Osteoblast (primary cell): Measurements from ENCODE around the gene LRRC58. TPM values are rescaled to one million over a fixed set of nuclear protein-coding genes. Genes with fewer than 3 reads are reported as not detected.

Experiments
- DNase-seq: peaks from one replicate; pipeline ENCODE4 v3.0.0; 2011; ENCODE audit warnings: low spot score, mixed read lengths; ENCODE audit not compliant: insufficient read length; ENCODE audit errors: missing footprints
- H2AFZ ChIP-seq: 2 replicates; pipeline ENCODE4 v1.6.0; 2011; ENCODE audit warnings: mild to moderate bottlenecking, low read length
- H3K27ac ChIP-seq: 2 replicates; pipeline ENCODE4 v1.5.1; 2011; ENCODE audit warnings: mild to moderate bottlenecking, low read depth, low read length, moderate library complexity
- H3K27me3 ChIP-seq: 2 replicates; pipeline ENCODE4 v1.6.0; 2012; ENCODE audit warnings: mild to moderate bottlenecking, control low read depth, inconsistent platforms, low read length, moderate library complexity; ENCODE audit not compliant: insufficient read depth
- H3K36me3 ChIP-seq: 2 replicates; pipeline ENCODE4 v1.5.1; 2011; ENCODE audit warnings: mild to moderate bottlenecking, low read length, control low read depth, moderate library complexity; ENCODE audit not compliant: insufficient read depth
- H3K4me1 ChIP-seq: 2 replicates; pipeline ENCODE4 v1.5.1; 2011; ENCODE audit warnings: mild to moderate bottlenecking, low read length, control low read depth, moderate library complexity; ENCODE audit not compliant: insufficient read depth
- H3K4me2 ChIP-seq: 2 replicates; pipeline ENCODE4 v1.6.0; 2011; ENCODE audit warnings: mild to moderate bottlenecking, low read length; ENCODE audit not compliant: insufficient read depth
- H3K4me3 ChIP-seq: fragments of 200-600 bp; sonication (generic); 3 replicates; pipeline ENCODE4 v1.5.1; 2012; ENCODE audit warnings: mild to moderate bottlenecking, low read length, inconsistent platforms; ENCODE audit not compliant: insufficient read depth
- H3K79me2 ChIP-seq: 2 replicates; pipeline ENCODE4 v1.6.0; 2012; ENCODE audit warnings: mild to moderate bottlenecking, low read length, control low read depth, inconsistent platforms; ENCODE audit not compliant: insufficient read depth
- H3K9me3 ChIP-seq: 2 replicates; pipeline ENCODE4 v1.5.1; 2011; ENCODE audit warnings: low read depth, low read length, control low read depth
- H4K20me1 ChIP-seq: 2 replicates; pipeline ENCODE4 v1.6.0; 2012; ENCODE audit warnings: mild to moderate bottlenecking, low read length, control low read depth; ENCODE audit not compliant: insufficient read depth
- CTCF ChIP-seq: IDR thresholded peaks from 2 replicates; pipeline ENCODE4 v1.5.1; 2011; ENCODE audit warnings: mild to moderate bottlenecking, low read depth, low read length, moderate library complexity; ENCODE audit errors: extremely low read depth
- total RNA-seq: library from RNA; depleted of rRNA; stranded (reverse); fragments of >200 nt; gene quantifications from 2 replicates; pipeline ENCODE4 v1.2.3, GENCODE V29; 2012

LRRC58 gene
- total RNA-seq, 1 donor = 49.9 TPM

- no peak for DNase-seq
- Histone ChIP-seq H3K4me3 (no peak overlapping the region), H3K79me2 (no peaks in the 10 kb centered on the region), H3K27me3 (peaks cover 35% of the 10 kb centered on the region), H3K4me1 (no peaks in the 10 kb centered on the region), H3K36me3 (no peaks in the 10 kb centered on the region), H2AFZ (no peak overlapping the region), H4K20me1 (no peaks in the 10 kb centered on the region), H3K27ac (no peak overlapping the region), H3K4me2 (no peak overlapping the region), H3K9me3 (no peaks in the 10 kb centered on the region)
- no peak for TF ChIP-seq CTCF
Observed at GRCh38 chr3:120370463-120370862, 21.3 kb upstream of the LRRC58 start.

DNA sequence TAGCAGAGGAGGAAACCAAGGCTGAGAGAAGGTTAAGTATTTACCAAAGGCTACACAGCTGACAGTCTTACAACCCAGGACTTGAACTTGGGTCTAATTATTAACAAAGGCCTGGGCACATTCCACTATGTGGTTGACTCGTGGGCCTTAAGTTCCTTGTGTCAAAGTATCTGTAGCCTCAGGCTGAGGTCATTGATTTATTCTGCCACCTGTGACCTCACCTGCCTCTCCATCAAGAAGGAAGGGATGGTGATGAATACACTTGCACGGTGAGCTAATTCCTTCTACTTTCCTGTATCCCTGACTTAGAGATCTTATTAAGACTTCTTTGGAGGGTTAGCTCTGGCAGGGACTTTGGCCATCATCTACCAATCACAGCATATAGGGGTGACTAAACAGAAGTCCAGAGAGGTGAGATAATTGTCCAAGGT, 19.9 kb upstream of the LRRC58 start:
- Histone ChIP-seq H3K27ac (no peak overlapping the region), H3K4me2 (no peak overlapping the region), H3K4me1 (no peaks in the 10 kb centered on the region), H3K36me3 (no peaks in the 10 kb centered on the region), H3K9me3 (no peaks in the 10 kb centered on the region), H2AFZ (no peak overlapping the region), H3K27me3 (peaks cover 35% of the 10 kb centered on the region), H3K79me2 (no peaks in the 10 kb centered on the region), H3K4me3 (no peak overlapping the region), H4K20me1 (no peaks in the 10 kb centered on the region)
- no peak for DNase-seq
- no peak for TF ChIP-seq CTCF

DNA sequence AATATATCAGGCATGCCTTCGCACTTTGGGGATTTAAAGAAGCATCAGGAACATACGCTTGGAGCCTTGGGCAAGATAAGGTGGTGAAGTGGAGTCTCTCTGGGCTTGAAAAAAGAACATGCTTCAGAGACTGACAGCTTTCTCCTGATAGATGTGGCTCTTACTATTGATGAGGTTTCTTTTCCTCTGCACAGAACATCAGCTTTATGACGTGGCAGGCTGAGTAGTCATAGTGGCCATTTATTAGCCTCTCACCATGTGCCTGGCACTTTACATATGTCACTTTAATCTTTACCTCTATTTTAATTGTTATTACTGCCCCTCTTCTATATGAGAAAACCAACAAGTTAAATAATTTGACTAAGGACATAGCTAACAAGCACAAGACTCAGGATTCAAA, 19.0 kb upstream of the LRRC58 start:
- no peak for TF ChIP-seq CTCF
- no peak overlapping the region for H3K4me3 ChIP-seq
- H3K27me3 ChIP-seq = peaks cover 35% of the 10 kb centered on the region
- no peak overlapping the region for H3K27ac ChIP-seq
- no peaks in the 10 kb centered on the region for H3K36me3 ChIP-seq
- no peaks in the 10 kb centered on the region for H3K4me1 ChIP-seq
- no peak overlapping the region for H3K4me2 ChIP-seq
- DNase-seq = no peak
- no peaks in the 10 kb centered on the region for H3K79me2 ChIP-seq
- no peak overlapping the region for H2AFZ ChIP-seq
- no peaks in the 10 kb centered on the region for H3K9me3 ChIP-seq
- H4K20me1 ChIP-seq = no peaks in the 10 kb centered on the region

DNA sequence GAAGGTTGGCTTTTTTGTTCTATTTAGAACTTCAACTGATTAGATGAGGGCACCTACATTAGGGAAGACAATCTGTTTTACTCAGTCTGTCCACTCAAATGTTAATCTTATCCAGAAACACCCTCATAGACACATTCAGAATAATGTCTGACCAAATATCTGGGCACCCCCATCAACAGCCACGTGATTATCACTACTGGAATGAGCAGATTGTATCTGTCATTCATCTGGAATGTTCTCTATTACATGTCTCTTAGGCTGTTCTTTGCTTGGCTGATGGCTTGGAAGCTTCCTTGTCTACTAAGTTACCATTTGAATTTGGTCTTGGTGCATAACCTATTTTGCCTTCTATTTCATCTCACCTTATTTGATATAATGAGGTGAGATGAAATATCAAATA, 15.7 kb upstream of the LRRC58 start:
- DNase-seq = peak; percentile 1
- Histone ChIP-seq H3K4me2 (no peak overlapping the region), H3K79me2 (no peaks in the 10 kb centered on the region), H3K4me3 (no peak overlapping the region), H3K9me3 (no peaks in the 10 kb centered on the region), H3K36me3 (no peaks in the 10 kb centered on the region), H2AFZ (no peak overlapping the region), H4K20me1 (no peaks in the 10 kb centered on the region), H3K27ac (no peak overlapping the region), H3K27me3 (peaks cover 20% of the 10 kb centered on the region), H3K4me1 (no peaks in the 10 kb centered on the region)
- TF ChIP-seq CTCF = no peak
